HG03097 (cell line): Measurements from ENCODE around the gene ROBO2.

Experiments
- ATAC-seq: cut with Tn5 transposase; IDR thresholded peaks from one replicate; pipeline ENCODE4 v1.9.1; 2021; ENCODE audit not compliant: unreplicated experiment, low FRiP score

Gene ROBO2

DNA sequence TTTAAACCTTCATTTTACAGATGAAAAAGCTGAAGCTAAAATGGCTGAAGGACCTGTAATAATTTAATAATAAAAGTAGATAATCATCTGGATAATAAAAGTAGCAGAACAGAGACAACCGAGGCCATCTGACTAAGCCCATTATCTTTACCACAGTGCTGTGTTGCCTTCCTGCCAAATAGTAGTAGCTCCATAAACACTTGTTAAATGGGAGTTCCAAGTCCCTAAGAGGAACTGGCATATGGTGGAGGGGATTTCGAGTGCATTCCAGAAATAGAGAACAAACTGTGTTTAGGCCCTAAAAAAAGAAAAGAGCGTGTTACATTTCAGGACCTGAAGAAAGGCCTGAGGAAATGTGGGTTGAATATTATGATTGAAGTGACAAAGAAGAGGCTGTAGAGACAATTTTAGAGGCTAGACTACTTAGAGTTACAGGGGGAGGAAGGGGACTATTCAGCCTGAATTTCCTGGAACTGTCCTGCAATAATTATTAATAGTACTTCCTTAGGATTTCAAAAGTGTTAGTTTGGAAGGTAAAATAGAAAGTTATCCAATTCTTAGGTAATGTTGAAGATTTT is 424.3 kb downstream of the ROBO2 start:
- no peak for ATAC-seq

DNA sequence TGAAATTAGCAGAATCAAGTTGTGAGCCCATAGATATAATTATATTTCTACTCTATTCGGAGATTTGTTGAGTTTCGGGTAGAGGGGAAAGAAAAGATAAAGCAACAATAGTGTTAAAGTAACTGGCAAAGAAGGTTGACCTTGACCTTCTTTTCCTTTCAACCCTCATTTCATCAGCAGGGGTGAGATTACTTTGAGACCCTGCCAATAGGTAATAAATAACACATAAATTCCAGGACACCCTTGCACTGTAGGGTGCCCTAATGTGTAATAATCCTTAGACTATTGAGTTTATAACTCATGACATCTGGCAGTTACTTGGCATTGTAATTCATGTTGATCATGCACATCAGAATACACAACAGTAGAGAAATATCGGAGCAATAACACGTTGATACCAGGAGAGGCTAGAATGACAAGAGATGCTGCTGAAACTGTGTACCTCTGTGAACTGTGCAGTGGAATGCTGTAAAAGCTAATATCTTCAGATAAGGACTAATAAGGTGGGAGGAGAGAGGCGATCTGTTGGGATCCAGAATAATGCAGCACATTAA is 426.7 kb downstream of the ROBO2 start:
- ATAC-seq, result no peak

- ATAC-seq, result no peak
Measured at GRCh38 chr3:77467702-77468625, 428.1 kb downstream of the ROBO2 start.

DNA sequence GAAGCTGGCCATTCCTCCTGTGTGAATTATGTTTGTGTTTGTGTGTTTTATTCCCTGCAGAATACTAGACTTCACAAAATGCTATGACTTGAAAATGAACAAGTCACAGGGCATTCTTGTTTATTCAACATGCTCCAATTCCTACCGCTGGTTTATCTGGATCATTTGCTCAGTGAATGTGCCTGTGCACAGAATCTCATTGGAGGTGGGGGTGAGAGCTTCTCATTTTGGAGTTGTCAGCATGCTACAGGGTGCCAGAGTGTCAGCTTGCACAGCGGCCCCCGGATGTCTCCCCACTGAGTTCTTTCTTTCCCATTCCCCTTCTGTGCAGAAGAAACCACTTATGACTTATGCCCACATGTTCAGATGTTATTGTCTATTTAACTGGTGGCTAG is 428.7 kb downstream of the ROBO2 start:
- ATAC-seq, result no peak

DNA sequence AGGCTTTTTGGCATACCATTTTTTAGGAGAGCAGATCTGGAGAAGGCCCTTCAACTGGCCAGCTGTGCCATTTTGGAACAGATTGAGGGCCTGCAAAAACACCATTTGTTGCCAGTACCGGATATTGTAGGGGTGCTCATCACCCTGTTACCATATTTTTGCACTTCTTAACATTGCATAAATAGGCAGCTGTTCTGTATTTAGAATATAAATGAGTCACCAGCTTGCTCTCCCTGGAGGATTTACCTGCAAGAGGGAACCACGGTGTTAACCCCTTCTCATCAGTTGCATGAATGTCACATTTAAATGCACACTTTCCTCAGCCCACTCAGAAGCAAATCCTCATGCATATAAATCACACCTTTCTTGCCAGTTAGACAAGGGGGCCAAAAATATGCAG is 435.6 kb downstream of the ROBO2 start:
- no peak for ATAC-seq

DNA sequence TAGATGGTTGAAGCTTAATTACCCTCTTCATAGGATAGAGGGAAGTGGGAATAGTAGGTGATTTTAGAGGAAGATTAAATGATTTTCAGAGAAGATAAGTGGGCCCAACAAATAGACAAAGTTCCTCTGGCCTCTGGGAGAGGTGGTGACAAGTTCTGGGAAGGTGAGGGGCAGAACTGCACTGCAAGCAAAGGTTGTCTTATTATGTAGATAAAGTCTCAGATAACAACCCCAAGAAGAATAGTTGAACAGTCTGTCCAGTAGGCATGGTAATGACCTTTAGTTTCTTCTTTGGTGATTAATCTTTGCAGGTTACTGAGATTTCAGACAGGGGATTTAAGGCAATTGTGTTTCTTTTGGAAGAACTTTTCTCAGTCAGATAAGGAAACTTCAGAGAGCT is 439.1 kb downstream of the ROBO2 start:
- ATAC-seq, result no peak

DNA sequence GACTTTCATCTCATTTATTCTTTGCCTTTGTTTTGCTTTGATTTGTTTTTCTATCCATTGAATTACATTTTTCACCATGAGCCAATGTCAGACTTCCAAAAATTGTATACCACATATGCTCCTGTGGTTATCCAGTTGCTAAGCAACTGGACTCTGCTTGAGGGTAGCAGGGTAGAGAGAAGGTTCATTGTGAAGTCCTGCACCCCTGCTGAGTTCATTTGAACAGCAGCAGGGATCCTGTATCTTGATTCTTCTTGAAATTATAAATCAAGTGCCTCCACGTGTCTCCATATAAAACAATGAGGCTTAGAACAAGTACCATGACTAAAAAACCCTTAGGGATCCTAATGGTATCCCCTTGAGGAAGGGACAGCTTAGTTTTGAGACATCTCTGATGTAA is 449.3 kb downstream of the ROBO2 start:
- ATAC-seq, result no peak

DNA sequence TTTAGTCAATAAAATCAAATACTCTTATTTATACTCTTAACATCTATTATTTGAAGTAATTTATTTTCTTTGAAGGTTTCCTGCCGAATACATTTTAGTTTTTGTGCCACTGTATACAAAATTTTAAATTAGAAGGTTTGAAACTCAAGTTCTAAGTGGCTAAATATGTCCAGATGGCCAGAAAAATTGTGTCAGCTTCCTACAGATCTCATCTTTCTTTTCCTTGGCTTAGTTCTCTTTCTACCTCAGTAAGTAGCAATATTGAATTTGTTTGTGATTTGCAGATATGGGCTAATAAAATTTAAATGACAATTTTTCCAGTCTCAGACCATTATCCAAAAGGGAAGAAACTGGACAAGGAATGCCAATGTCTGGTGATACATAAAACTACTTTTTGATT is 452.1 kb downstream of the ROBO2 start:
- ATAC-seq, result no peak

DNA sequence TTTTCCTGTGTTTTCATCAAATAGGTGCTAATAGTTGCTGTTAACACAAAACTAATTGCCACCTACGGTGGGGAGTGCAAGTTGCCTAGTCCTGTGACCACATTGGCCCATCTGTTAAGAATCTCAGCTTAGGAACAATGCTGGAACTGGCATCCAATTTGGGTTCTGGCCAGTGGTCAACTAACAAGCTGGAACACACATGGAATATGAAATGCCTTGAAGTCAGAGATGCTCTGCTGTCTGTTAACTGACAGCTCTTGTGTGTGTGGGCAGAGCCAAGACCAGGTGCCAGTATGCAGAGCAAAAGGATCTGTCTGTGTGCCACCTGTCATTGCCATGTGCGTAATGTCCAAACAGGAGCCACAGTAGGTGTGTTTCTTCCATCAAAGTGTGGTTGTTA is 460.8 kb downstream of the ROBO2 start:
- ATAC-seq, result no peak

- no peak for ATAC-seq
Measured at GRCh38 chr3:77506384-77506783, 466.5 kb downstream of the ROBO2 start.

- no peak for ATAC-seq
Measured at GRCh38 chr3:77513542-77513941, 473.6 kb downstream of the ROBO2 start.

DNA sequence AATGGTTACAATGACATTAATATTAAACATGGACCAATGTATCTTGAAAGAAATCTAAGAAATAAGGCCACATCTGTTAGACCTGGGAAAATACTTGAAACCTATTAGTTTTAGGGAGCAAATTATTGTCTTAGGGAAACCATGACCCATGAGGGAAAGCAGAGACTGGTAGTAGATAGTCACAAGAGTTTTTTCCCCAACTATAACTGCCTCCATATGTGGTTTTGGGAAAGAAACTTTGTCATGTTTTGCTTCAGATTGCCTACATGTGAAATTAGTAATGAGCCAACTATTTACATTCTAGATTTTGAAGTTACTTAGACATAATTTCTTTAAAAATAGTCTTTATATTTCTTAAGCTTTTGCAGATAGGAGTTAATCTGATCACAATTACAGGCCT is 474.9 kb downstream of the ROBO2 start:
- no peak for ATAC-seq

DNA sequence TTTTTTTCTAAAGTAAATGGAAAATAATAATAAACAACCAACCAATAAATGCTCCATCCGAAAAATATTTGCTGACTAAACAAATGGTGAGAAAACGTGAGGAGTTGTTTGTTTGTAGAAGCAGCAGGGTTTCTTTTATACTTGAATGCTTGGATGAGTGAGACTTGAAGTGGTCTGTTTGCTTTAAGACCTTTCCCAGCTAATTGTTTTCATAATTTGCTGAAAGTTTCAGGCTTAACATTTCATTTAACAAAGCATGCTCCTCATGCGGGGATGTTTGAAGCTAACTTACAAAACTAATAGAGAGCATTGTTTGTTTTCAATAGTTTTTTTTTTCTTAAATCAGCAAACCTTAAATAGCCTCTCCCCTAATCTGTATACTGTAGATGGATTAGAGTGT is 484.6 kb downstream of the ROBO2 start:
- ATAC-seq, result no peak

GRCh38 chr3:77524946-77525682 is 485.2 kb downstream of the ROBO2 start:
- ATAC-seq, result no peak

DNA sequence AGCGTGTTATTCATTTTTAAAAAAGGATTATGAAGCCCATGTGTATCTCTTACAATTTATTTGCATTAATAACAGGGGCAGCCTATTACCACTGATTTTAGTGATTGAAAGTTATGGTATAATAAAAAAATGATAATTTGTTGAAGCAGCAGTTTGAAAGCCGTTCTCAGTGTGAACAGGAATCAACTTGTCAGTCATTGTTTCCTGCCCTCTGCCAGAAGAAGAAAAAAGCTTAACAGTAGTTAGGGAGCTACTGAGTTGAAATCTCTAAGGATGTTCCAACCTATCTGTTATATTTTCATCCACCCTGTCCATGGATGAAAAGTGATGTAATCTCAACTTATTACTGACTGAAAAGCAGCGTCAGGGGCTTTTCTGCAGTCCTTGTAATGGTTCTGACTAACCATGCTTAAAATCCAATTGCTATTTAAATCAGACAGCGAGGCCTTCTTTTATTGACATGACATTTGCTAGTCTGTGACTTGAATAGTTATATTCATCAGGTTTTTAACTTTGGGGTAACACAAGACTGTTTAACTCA is 486.7 kb downstream of the ROBO2 start:
- ATAC-seq, result no peak

DNA sequence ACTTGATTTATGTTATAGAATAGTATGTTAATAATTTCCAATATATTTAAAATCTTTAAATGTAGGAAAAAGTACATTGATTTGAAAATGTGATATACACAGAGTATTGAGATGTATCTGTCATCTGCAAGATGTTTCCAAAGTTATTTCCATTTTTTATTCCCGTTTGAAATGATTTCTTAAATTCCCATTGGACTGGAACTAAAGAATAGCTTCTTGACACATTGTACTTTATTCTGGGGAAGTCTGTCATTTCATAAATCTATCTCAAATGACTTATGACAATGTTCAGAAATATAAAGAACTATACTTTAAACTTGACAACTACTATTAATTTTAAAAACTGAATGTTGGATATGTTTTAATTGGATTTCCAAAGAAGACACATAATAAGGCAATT is 489.6 kb downstream of the ROBO2 start:
- no peak for ATAC-seq

GRCh38 chr3:77530870-77531269 is 491.0 kb downstream of the ROBO2 start:
- ATAC-seq, result no peak

GRCh38 chr3:77535116-77535515 is 495.2 kb downstream of the ROBO2 start:
- ATAC-seq, result no peak

GRCh38 chr3:77536038-77536775 is 496.3 kb downstream of the ROBO2 start:
- ATAC-seq, result no peak

- ATAC-seq, result no peak
Measured at GRCh38 chr3:77539014-77539413, 499.1 kb downstream of the ROBO2 start.
